ENCODE data around the gene OBSL1. TPM values are rescaled to one million over a fixed set of nuclear protein-coding genes. Genes with fewer than 3 reads are reported as not detected.

The OBSL1 gene
- total RNA-seq, 2 donors from 2014 or later = 9.9 to 13.2 TPM

GRCh38 chr2:219526320-219527075, 44.8 kb downstream of the OBSL1 start:
- Histone ChIP-seq H3K27me3 (peaks cover 38% of the 10 kb centered on the region), H3K36me3 (no peaks in the 10 kb centered on the region)
- intact Hi-C loops (cut with DNase I) = no loop called here

GRCh38 chr2:219525533-219526232, 45.7 kb downstream of the OBSL1 start:
- no peak overlapping the region for H3K4me3 ChIP-seq
- intact Hi-C loops (cut with DNase I) = no loop called here
- no peaks in the 10 kb centered on the region for H3K4me1 ChIP-seq
- peaks cover 46% of the 10 kb centered on the region for H3K27me3 ChIP-seq
- no peaks in the 10 kb centered on the region for H3K9me3 ChIP-seq
- no peak overlapping the region for H3K9ac ChIP-seq (ENCODE audit: low read depth in 2 of 2, low read length in 2 of 2)
- DNase-seq = no peak
- H3K36me3 ChIP-seq = no peaks in the 10 kb centered on the region
- TF ChIP-seq CTCF (IDR thresholded peaks at IDR 0.05) = no peak
- no peak overlapping the region for H3K27ac ChIP-seq

More at GRCh38 chr2:219526320-219527075, 44.8 kb downstream of the OBSL1 start:
- no peak for DNase-seq
- TF ChIP-seq CTCF (IDR thresholded peaks at IDR 0.05) = no peak
- H3K9me3 ChIP-seq = no peaks in the 10 kb centered on the region
- H3K4me1 ChIP-seq = no peaks in the 10 kb centered on the region
- no peak overlapping the region for H3K9ac ChIP-seq (ENCODE audit: low read depth in 2 of 2, low read length in 2 of 2)
- no peak overlapping the region for H3K27ac ChIP-seq
- no peak overlapping the region for H3K4me3 ChIP-seq

- Histone ChIP-seq H3K9me3 (no peaks in the 10 kb centered on the region), H3K4me3 (no peak overlapping the region), H3K36me3 (no peaks in the 10 kb centered on the region), H3K27ac (no peak overlapping the region), H3K9ac (ENCODE audit: low read depth in 2 of 2, low read length in 2 of 2) (no peak overlapping the region), H3K4me1 (no peaks in the 10 kb centered on the region), H3K27me3 (peaks cover 45% of the 10 kb centered on the region)
- intact Hi-C loops (cut with DNase I) = no loop called here
- DNase-seq = no peak
- TF ChIP-seq CTCF (IDR thresholded peaks at IDR 0.05) = no peak
Measured at GRCh38 chr2:219524817-219525216, 46.5 kb downstream of the OBSL1 start.

- H3K36me3 ChIP-seq = no peaks in the 10 kb centered on the region
- intact Hi-C loops (cut with DNase I) = no loop called here
- no peaks in the 10 kb centered on the region for H3K4me1 ChIP-seq
- H3K4me3 ChIP-seq = no peak overlapping the region
- no peak overlapping the region for H3K27ac ChIP-seq
- H3K27me3 ChIP-seq = peaks cover 35% of the 10 kb centered on the region
- TF ChIP-seq CTCF (IDR thresholded peaks at IDR 0.05) = no peak
- H3K9ac ChIP-seq (ENCODE audit: low read depth in 2 of 2, low read length in 2 of 2) = no peak overlapping the region
- H3K9me3 ChIP-seq = no peaks in the 10 kb centered on the region
- no peak for DNase-seq
Measured at GRCh38 chr2:219523031-219523671, 48.2 kb downstream of the OBSL1 start.

- TF ChIP-seq CTCF (IDR thresholded peaks at IDR 0.05) = no peak
- Histone ChIP-seq H3K36me3 (no peaks in the 10 kb centered on the region), H3K9ac (ENCODE audit: low read depth in 2 of 2, low read length in 2 of 2) (no peak overlapping the region), H3K27ac (no peak overlapping the region), H3K4me1 (no peaks in the 10 kb centered on the region), H3K27me3 (peaks cover 35% of the 10 kb centered on the region), H3K4me3 (no peak overlapping the region), H3K9me3 (no peaks in the 10 kb centered on the region)
- no peak for DNase-seq
- intact Hi-C loops (cut with DNase I) = no loop called here
Measured at GRCh38 chr2:219522111-219523030, 49.0 kb downstream of the OBSL1 start.

Measured in colonic mucosa (tissue), 4 donors.